K562 (cell line): ENCODE measurements around the gene CHERP. TPM values are rescaled to one million over a fixed set of nuclear protein-coding genes. Genes with fewer than 3 reads are reported as not detected.
A peak's percentile ranks its signal among the peaks of the same experiment; 100 is the strongest.

Experiments used
- DPF2 ChIP-seq: fragments of 450-650 bp; IDR thresholded peaks from 2 replicates; pipeline ENCODE4 v1.6.1; 2016
- E2F3 ChIP-seq: fragments of 250-450 bp; sonication (Bioruptor Pico); IDR thresholded peaks from 2 replicates; pipeline ENCODE4 v1.4.0; 2020; ENCODE audit warnings: mild to moderate bottlenecking
- EP400 ChIP-seq: fragments of 450-650 bp; IDR thresholded peaks from 2 replicates; pipeline ENCODE4 v1.6.1; 2017; ENCODE audit warnings: antibody characterized with exemption, mild to moderate bottlenecking, moderate library complexity
- ESRRA ChIP-seq: fragments of 450-650 bp; IDR thresholded peaks from 2 replicates; pipeline ENCODE4 v1.6.1; 2014; ENCODE audit warnings: low read depth, mild to moderate bottlenecking, moderate library complexity, borderline replicate concordance
- HMGN3 ChIP-seq: IDR thresholded peaks from 2 replicates; pipeline ENCODE4 v1.6.1; 2011; ENCODE audit warnings: borderline replicate concordance, low read depth, mild to moderate bottlenecking, mixed read lengths, low read length; ENCODE audit not compliant: insufficient read length; ENCODE audit errors: extremely low read depth
- KDM5B ChIP-seq: fragments of 200-600 bp; sonication (generic); IDR thresholded peaks from 2 replicates; pipeline ENCODE4 v1.6.1; 2012; ENCODE audit warnings: low read depth, mild to moderate bottlenecking, moderate library complexity, low read length, control low read depth, inconsistent platforms; ENCODE audit not compliant: insufficient replicate concordance
- KLF1 ChIP-seq: fragments of 450-650 bp; IDR thresholded peaks from 2 replicates; pipeline ENCODE4 v1.6.1; 2016; ENCODE audit warnings: missing genetic modification characterization, missing compliant biosample characterization
- MAFK ChIP-seq: IDR thresholded peaks from 2 replicates; pipeline ENCODE4 v1.6.1; 2011; ENCODE audit warnings: low read length, improper control_type of control experiment
- MBD1 ChIP-seq: fragments of 250-450 bp; sonication (Bioruptor Pico); IDR thresholded peaks from 2 replicates; pipeline ENCODE4 v1.8.0; 2022; ENCODE audit warnings: inconsistent platforms
- MIER1 ChIP-seq: fragments of 450-650 bp; IDR thresholded peaks from 2 replicates; pipeline ENCODE4 v1.6.1; 2016; ENCODE audit warnings: antibody characterized with exemption, mild to moderate bottlenecking, low read depth
- NFXL1 ChIP-seq: fragments of 450-650 bp; formaldehyde crosslinking; IDR thresholded peaks from 2 replicates; pipeline ENCODE4 v1.4.0; 2021; ENCODE audit warnings: mild to moderate bottlenecking
- NKRF ChIP-seq: fragments of 450-650 bp; IDR thresholded peaks from 2 replicates; pipeline ENCODE4 v1.6.1; 2016; ENCODE audit warnings: borderline replicate concordance
- RBBP5 ChIP-seq: fragments of 200-600 bp; sonication (generic); IDR thresholded peaks from 2 replicates; pipeline ENCODE4 v1.6.1; 2012; ENCODE audit warnings: borderline replicate concordance, mild to moderate bottlenecking, low read length, control low read depth, inconsistent platforms; ENCODE audit not compliant: insufficient read depth, poor library complexity, severe bottlenecking
- RHOXF2B ChIP-seq: fragments of 250-450 bp; sonication (Bioruptor Pico); conservative IDR thresholded peaks from 2 replicates; pipeline ENCODE4 v1.5.1; 2021
- SMAD1 ChIP-seq: fragments of 150-350 bp; IDR thresholded peaks from 2 replicates; pipeline ENCODE4 v1.6.1; 2014; ENCODE audit warnings: low read length, low read depth; ENCODE audit not compliant: partially characterized antibody
- U2AF2 ChIP-seq: fragments of 200-400 bp; formaldehyde crosslinking; optimal IDR thresholded peaks from 2 replicates; pipeline ENCODE3; 2017; ENCODE audit warnings: low read depth, mild to moderate bottlenecking, low read length
- ZBTB17 ChIP-seq: fragments of 450-650 bp; formaldehyde crosslinking; IDR thresholded peaks from 2 replicates; pipeline ENCODE4 v1.4.0; 2020; ENCODE audit warnings: mild to moderate bottlenecking
- ZNF140 ChIP-seq: fragments of 250-450 bp; sonication (Bioruptor Pico); IDR thresholded peaks from 2 replicates; pipeline ENCODE4 v1.8.0; 2021; ENCODE audit warnings: moderate library complexity, mild to moderate bottlenecking, inconsistent platforms
- ZNF436 ChIP-seq: fragments of 250-450, 450-650 bp; sonication (Bioruptor Pico); formaldehyde crosslinking; IDR thresholded peaks from 2 replicates; pipeline ENCODE4 v1.7.0; 2020; ENCODE audit warnings: mild to moderate bottlenecking
- ZNF512 ChIP-seq: IDR thresholded peaks from 2 replicates; pipeline ENCODE4 v1.6.1; 2016; ENCODE audit warnings: missing genetic modification characterization, missing compliant biosample characterization
- ZNF551 ChIP-seq: fragments of 250-450 bp; sonication (Bioruptor Pico); IDR thresholded peaks from 2 replicates; pipeline ENCODE4 v1.5.0; 2021; ENCODE audit warnings: mild to moderate bottlenecking, moderate library complexity
- polyA plus RNA-seq, 8 experiments: library from polyadenylated mRNA; depleted of rRNA in 4 of 8; stranded (reverse) in 5 of 8; unstranded in 3 of 8; fragments of >200 nt; fragmentation: Nextera tagmentation in 2 of 8; fragmentation: Illumina TruSeq in 1 of 8; extraction: Ambion mirVana in 2 of 8; extraction: Trizol in 1 of 8; gene quantifications; 2 replicates each; pipeline versions ENCODE4 v1.2.1 to v1.2.3, GENCODE V29; 2011 to 2014; ENCODE audit warnings: inconsistent platforms in 1 of 8, missing spikeins in 1 of 8
- total RNA-seq, 7 experiments: library from RNA; depleted of rRNA in 6 of 7; stranded (reverse); fragments of >200 nt in 6 of 7; fragmentation: Illumina TruSeq in 2 of 7; extraction: Trizol in 2 of 7; gene quantifications; 2 replicates each; pipeline versions ENCODE4 v1.2.1 to v1.2.3, GENCODE V29; 2011 to 2021; ENCODE audit warnings: low replicate concordance in 1 of 7

The CHERP gene
- total and polyA plus RNA-seq, 9 of the 15 experiments (the other 6 are each of a cell fraction or from before 2014, with no cell fraction given), result 0.60 to 85.1 (median 7.8) TPM

DNA sequence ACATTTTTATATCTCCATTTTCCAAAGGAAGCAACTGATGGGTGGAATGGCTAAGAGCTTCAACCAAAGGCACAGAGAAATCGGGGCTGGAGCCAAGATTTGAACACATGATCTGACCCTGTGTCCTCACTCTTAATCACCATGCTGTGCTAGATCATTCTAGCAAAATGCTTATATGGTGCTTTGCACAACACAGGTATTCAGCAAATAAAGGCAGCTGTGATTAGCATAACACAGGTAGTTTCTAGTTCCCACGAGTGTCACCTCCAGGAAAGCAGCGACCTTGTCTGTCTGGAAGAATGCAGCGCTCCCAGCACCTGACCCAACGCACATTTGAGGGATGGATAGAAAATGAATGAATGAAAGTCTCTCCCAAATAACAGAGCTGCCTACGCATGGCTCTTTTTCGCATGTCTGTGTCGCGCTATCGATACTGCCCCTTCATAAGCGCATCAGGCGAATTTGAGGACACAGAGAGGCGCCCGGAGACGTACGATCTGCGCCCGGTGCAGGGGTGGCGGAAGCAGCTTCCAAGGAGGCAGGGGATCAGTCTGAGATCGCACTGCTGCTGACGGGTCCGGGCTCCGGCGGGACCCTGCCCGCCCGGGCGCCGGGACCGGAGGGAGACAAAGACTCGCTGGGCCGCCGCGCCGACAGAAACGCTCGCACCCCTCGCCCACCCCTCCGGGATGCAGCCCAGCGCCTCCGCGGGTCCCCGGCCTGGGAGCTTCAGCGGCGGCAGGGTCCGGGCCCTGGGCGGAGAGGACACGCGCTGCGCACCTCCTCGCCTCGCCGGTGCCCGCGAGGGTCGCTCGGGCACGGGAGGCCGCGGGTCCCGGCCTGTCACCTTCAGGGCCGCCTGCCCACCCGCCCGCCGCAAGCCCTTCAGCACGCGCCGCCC, 71.1 kb downstream of the CHERP start (continued):
- TF ChIP-seq MBD1 (CRISPR knock-in tag), result no peak
- no peak for TF ChIP-seq MAFK
- no peak for TF ChIP-seq EP400
- TF ChIP-seq KLF1 (tag), result no peak
- TF ChIP-seq KDM5B, result peak; percentile 14
- peak; percentile 72 for TF ChIP-seq RBBP5
- TF ChIP-seq MIER1, result no peak
- TF ChIP-seq NFXL1 (CRISPR knock-in tag), result no peak
- peak; percentile 34 for TF ChIP-seq HMGN3
- TF ChIP-seq U2AF2, result no peak
- no peak for TF ChIP-seq ZNF140 (CRISPR knock-in tag)
- TF ChIP-seq ESRRA, result no peak
- no peak for TF ChIP-seq DPF2
- TF ChIP-seq ZNF512 (tag), result no peak
- TF ChIP-seq NKRF, result peak; percentile 46; the same call in 1 of the 2 replicates
- no peak for TF ChIP-seq ZNF551 (CRISPR knock-in tag)
- TF ChIP-seq E2F3, result no peak
- TF ChIP-seq ZNF436 (CRISPR knock-in tag), result no peak
- TF ChIP-seq SMAD1, result no peak
- TF ChIP-seq ZBTB17 (CRISPR knock-in tag), result no peak
- TF ChIP-seq RHOXF2B (CRISPR knock-in tag), result no peak
